Nephron (organoid): ENCODE measurements around the gene EXOSC5.

Source experiments
- H3K27ac Mint-ChIP-seq, 3 experiments: 2 replicates each; pipeline ENCODE4 v1.8.0; 2020; ENCODE audit warnings: mixed read lengths in 3 of 3, mild to moderate bottlenecking in 2 of 3, moderate library complexity in 1 of 3
- H3K27me3 Mint-ChIP-seq: 2 replicates; pipeline ENCODE4 v1.8.0; 2021; ENCODE audit warnings: low read depth, mild to moderate bottlenecking, moderate library complexity, mixed read lengths
- H3K36me3 Mint-ChIP-seq: 2 replicates; pipeline ENCODE4 v1.8.0; 2020; ENCODE audit warnings: low read depth, mixed read lengths
- H3K4me1 Mint-ChIP-seq: 2 replicates; pipeline ENCODE4 v1.8.0; 2020; ENCODE audit warnings: mixed read lengths
- H3K4me3 Mint-ChIP-seq, 3 experiments: 2 replicates each; pipeline ENCODE4 v1.8.0; 2020; ENCODE audit warnings: mild to moderate bottlenecking in 3 of 3, mixed read lengths in 3 of 3, moderate library complexity in 2 of 3
- H3K9me3 Mint-ChIP-seq: 2 replicates; pipeline ENCODE4 v1.8.0; 2020; ENCODE audit warnings: mixed read lengths
- TF ChIP-seq, protein P1 (sequence below), 3 experiments: fragments of 200-600 bp; sonication (generic); IDR thresholded peaks; one replicate each; pipeline ENCODE4 v1.5.0; 2021; ENCODE audit warnings: antibody characterized with exemption in 3 of 3; ENCODE audit not compliant: unreplicated experiment in 3 of 3

The EXOSC5 gene

DNA sequence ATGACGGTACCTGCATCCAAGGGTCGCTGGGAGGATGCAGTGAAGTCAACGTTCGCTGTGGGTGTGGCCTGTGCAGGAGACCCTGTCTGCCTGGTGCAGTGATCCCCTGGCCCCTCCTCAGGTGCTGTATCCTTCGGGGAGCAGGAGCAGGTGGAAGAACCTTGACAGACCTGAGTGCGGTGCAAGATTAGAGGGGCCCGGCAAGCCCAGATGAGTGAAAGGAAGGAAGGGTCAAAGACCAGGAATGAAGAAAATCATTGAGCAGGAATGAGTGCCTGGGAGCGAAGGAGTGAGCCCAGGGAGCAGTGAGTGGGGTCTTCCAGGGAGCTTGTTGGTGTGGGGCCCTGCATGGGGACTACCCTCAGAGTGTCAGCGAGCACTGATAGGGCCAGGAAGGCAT, 17.3 kb upstream of the EXOSC5 start:
- TF ChIP-seq, protein P1, sequence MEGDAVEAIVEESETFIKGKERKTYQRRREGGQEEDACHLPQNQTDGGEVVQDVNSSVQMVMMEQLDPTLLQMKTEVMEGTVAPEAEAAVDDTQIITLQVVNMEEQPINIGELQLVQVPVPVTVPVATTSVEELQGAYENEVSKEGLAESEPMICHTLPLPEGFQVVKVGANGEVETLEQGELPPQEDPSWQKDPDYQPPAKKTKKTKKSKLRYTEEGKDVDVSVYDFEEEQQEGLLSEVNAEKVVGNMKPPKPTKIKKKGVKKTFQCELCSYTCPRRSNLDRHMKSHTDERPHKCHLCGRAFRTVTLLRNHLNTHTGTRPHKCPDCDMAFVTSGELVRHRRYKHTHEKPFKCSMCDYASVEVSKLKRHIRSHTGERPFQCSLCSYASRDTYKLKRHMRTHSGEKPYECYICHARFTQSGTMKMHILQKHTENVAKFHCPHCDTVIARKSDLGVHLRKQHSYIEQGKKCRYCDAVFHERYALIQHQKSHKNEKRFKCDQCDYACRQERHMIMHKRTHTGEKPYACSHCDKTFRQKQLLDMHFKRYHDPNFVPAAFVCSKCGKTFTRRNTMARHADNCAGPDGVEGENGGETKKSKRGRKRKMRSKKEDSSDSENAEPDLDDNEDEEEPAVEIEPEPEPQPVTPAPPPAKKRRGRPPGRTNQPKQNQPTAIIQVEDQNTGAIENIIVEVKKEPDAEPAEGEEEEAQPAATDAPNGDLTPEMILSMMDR (IDR thresholded peaks at IDR 0.05; ENCODE audit: unreplicated experiment in 3 of 3), result no peak
- no peaks in the 10 kb centered on the region for H3K9me3 Mint-ChIP-seq
- no peak overlapping the region for H3K4me3 Mint-ChIP-seq
- H3K27ac Mint-ChIP-seq, result no peak overlapping the region
- no peaks in the 10 kb centered on the region for H3K27me3 Mint-ChIP-seq
- H3K36me3 Mint-ChIP-seq, result peaks cover 39% of the 10 kb centered on the region
- peaks cover 12% of the 10 kb centered on the region for H3K4me1 Mint-ChIP-seq

DNA sequence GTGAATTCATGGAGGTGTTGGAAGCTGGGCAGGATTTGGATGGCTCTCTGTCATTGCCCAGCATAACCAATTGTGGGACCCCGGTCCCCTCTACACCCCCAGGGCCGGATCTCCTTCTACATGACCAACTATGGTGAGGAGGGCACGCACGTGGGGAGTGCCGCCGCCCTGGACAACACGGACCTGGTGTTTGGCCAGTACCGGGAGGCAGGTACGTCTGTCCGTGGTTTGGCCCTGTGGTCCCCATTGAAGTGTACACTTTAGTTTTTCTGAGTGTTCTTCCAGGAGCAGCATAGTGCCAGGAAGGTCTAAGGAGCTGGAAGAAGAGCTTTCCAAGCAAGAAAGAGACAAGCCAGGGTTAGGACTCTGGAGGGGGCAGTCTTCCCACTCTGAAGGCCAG, 16.8 kb upstream of the EXOSC5 start:
- Mint-ChIP-seq H3K36me3 (peaks cover 36% of the 10 kb centered on the region), H3K27me3 (no peaks in the 10 kb centered on the region), H3K4me3 (no peak overlapping the region), H3K9me3 (no peaks in the 10 kb centered on the region), H3K4me1 (peaks cover 17% of the 10 kb centered on the region), H3K27ac (no peak overlapping the region)
- TF ChIP-seq, protein P1 (IDR thresholded peaks at IDR 0.05; ENCODE audit: unreplicated experiment in 3 of 3), result no peak

DNA sequence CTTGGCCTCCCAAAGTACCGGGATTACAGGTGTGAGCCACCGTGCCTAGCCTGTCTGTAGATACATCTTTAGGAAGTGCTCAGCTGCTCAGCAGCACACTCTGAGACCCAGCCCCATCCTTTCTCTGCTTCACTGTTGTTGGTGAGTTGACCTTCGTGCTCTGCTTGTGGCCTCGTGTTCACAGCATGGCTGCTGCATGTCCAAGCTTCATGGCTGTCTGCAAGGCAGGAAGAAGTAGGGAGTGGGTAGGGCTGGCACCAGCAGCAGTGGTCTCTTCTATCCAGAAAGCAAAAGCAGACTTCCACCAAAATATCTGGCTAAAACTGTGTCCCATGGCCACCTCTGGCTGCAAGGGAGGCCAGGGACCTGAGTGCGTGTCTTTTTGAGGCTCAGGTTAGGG, 15.8 kb upstream of the EXOSC5 start:
- Mint-ChIP-seq H3K27ac (no peak overlapping the region), H3K36me3 (peaks cover 28% of the 10 kb centered on the region), H3K4me3 (no peak overlapping the region), H3K9me3 (no peaks in the 10 kb centered on the region), H3K27me3 (no peaks in the 10 kb centered on the region), H3K4me1 (peaks cover 17% of the 10 kb centered on the region)
- TF ChIP-seq, protein P1 (IDR thresholded peaks at IDR 0.05; ENCODE audit: unreplicated experiment in 3 of 3), result no peak

DNA sequence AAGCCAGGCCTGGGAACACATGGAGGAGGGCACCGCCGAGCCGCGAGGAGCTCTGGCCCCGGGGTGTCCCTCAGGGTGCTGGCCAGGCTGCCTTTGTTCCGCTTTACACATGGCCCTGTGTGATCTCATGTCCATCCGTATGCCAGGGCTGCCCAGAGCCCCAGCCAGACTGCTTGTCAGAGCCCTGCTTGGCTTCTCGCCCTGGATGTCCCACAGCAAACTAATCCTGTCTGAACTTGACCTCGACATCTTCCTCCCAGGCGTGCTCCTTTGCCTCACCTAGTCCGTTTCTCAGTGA, 14.8 kb upstream of the EXOSC5 start:
- Mint-ChIP-seq H3K27ac (no peak overlapping the region), H3K36me3 (peaks cover 27% of the 10 kb centered on the region), H3K27me3 (no peaks in the 10 kb centered on the region), H3K9me3 (no peaks in the 10 kb centered on the region), H3K4me1 (peaks cover 25% of the 10 kb centered on the region), H3K4me3 (no peak overlapping the region)
- TF ChIP-seq, protein P1 (IDR thresholded peaks at IDR 0.05; ENCODE audit: unreplicated experiment in 3 of 3), result no peak

DNA sequence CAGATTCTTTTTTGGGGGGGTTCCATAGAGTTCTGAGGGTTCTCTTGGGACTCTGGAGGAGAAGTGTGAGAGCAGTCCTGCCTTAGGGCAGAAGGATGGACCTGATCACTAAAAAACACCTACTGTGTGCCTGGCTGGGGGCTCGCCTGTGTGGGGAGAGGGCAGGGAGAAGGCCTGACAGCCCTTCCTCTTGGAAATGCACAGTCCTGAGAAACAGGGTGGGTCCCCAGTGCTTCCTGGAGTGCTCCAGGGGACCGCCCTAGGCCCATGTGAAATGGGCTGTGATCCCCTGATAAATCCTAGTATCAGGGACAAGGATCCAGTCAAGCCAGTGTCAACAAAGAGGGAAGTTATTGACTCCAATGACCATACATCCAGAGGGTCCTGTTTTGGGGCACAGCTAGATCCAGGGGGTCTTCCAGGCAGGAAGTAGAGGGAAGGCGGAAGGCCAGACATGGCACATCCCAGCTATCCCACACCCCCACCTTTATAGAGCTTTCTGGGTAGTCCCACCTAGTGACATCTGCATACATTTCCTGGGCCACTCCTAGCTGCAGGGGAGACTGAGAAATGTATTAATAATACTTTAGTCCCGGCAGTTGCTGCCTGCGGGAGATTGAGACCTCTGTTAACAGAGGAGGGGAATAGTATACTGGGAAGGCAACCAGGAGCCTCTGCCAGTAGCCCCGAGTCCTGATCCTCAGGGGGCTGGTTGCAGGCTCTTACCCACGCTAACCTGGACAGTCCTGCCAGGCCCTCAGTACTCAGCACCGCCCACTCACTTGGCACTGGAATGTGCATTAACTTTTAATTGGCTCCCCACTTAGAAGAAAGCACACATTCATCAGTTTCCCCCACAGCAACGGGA, 14.2 kb upstream of the EXOSC5 start:
- peaks cover 25% of the 10 kb centered on the region for H3K4me1 Mint-ChIP-seq
- no peak overlapping the region for H3K4me3 Mint-ChIP-seq
- TF ChIP-seq, protein P1 (IDR thresholded peaks at IDR 0.05; ENCODE audit: unreplicated experiment in 3 of 3), result no peak
- H3K27ac Mint-ChIP-seq, result no peak overlapping the region
- peaks cover 27% of the 10 kb centered on the region for H3K36me3 Mint-ChIP-seq
- no peaks in the 10 kb centered on the region for H3K27me3 Mint-ChIP-seq
- H3K9me3 Mint-ChIP-seq, result no peaks in the 10 kb centered on the region
